Ishikawa (cell line): ENCODE data around the gene NOD2.

Experiments used
- CEBPB ChIP-seq: IDR thresholded peaks from 2 replicates; pipeline ENCODE4 v1.6.1; 2012
- CREB1 ChIP-seq: IDR thresholded peaks from 2 replicates; pipeline ENCODE4 v1.6.1; 2012; ENCODE audit warnings: low read depth
- EGR1 ChIP-seq: IDR thresholded peaks from 2 replicates; pipeline ENCODE4 v1.6.1; 2012
- EP300 ChIP-seq: IDR thresholded peaks from 2 replicates; pipeline ENCODE4 v1.6.1; 2012; ENCODE audit warnings: borderline replicate concordance
- FOXM1 ChIP-seq: IDR thresholded peaks from 2 replicates; pipeline ENCODE4 v1.6.1; 2012; ENCODE audit warnings: low read depth, borderline replicate concordance
- NFIC ChIP-seq: IDR thresholded peaks from 2 replicates; pipeline ENCODE4 v1.6.1; 2012
- RAD21 ChIP-seq: IDR thresholded peaks from 2 replicates; pipeline ENCODE4 v1.6.1; 2012; ENCODE audit warnings: low read depth
- TAF1 ChIP-seq: IDR thresholded peaks from 2 replicates; pipeline ENCODE4 v1.6.1; 2012; ENCODE audit warnings: low read depth, mild to moderate bottlenecking
- TCF12 ChIP-seq: IDR thresholded peaks from 2 replicates; pipeline ENCODE4 v1.6.1; 2012; ENCODE audit warnings: low read depth
- TEAD4 ChIP-seq: IDR thresholded peaks from 2 replicates; pipeline ENCODE4 v1.6.1; 2012
- YY1 ChIP-seq: IDR thresholded peaks from 2 replicates; pipeline ENCODE4 v1.6.1; 2012; ENCODE audit warnings: low read depth
- ZBTB7A ChIP-seq: IDR thresholded peaks from 2 replicates; pipeline ENCODE4 v1.6.1; 2012; ENCODE audit warnings: low read depth
- TF ChIP-seq, protein P1 (sequence below): IDR thresholded peaks from 2 replicates; pipeline ENCODE4 v1.6.1; 2012
- TF ChIP-seq, protein P2 (sequence below): IDR thresholded peaks from 2 replicates; pipeline ENCODE4 v1.6.1; 2012; ENCODE audit warnings: low read depth, mild to moderate bottlenecking
- TF ChIP-seq, protein P3 (sequence below): IDR thresholded peaks from 2 replicates; pipeline ENCODE4 v1.6.1; 2012

Gene NOD2

DNA sequence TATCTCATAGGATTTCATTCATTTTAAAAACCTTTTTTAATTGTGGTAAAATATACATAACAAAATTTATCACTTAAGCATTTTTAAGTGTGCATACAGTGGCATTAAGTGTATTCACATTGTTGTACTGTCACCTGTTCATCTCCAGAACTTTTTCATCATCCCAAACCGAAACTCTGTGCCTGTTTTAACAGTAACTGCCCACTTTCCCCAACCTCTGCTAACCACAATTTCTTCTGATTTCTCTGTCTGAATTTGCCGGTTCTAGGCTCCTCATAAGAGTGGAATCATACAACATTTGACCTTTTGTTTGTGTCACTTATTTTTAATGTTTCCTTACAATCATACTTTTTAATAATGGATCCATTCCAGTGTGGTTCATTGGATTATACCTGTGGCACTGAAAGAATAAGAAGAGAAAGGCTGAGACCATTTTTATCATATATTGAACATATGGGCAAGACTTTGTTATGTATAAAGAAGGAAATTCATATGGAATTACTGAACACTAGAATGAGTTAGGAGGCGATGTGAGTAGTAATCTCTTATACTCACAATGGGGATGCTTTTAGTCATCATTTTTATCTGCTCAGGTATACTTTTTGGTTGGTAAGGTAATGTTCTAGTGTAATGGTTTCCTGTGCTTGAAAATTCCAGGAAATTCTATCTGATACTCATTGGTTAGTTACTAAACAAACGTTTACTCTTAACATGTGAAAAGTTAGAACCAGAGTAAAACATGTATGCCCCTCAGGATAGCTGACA lies 59.2 kb downstream of the NOD2 start:
- TF ChIP-seq CREB1 (no peak), EGR1 (no peak), TCF12 (no peak), EP300 (no peak), NFIC (no peak), ZBTB7A (no peak), FOXM1 (no peak), TAF1 (no peak), YY1 (no peak), CEBPB (no peak), TEAD4 (no peak), RAD21 (no peak)
- TF ChIP-seq, protein P1, sequence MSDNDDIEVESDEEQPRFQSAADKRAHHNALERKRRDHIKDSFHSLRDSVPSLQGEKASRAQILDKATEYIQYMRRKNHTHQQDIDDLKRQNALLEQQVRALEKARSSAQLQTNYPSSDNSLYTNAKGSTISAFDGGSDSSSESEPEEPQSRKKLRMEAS, result no peak
- TF ChIP-seq, protein P2, sequence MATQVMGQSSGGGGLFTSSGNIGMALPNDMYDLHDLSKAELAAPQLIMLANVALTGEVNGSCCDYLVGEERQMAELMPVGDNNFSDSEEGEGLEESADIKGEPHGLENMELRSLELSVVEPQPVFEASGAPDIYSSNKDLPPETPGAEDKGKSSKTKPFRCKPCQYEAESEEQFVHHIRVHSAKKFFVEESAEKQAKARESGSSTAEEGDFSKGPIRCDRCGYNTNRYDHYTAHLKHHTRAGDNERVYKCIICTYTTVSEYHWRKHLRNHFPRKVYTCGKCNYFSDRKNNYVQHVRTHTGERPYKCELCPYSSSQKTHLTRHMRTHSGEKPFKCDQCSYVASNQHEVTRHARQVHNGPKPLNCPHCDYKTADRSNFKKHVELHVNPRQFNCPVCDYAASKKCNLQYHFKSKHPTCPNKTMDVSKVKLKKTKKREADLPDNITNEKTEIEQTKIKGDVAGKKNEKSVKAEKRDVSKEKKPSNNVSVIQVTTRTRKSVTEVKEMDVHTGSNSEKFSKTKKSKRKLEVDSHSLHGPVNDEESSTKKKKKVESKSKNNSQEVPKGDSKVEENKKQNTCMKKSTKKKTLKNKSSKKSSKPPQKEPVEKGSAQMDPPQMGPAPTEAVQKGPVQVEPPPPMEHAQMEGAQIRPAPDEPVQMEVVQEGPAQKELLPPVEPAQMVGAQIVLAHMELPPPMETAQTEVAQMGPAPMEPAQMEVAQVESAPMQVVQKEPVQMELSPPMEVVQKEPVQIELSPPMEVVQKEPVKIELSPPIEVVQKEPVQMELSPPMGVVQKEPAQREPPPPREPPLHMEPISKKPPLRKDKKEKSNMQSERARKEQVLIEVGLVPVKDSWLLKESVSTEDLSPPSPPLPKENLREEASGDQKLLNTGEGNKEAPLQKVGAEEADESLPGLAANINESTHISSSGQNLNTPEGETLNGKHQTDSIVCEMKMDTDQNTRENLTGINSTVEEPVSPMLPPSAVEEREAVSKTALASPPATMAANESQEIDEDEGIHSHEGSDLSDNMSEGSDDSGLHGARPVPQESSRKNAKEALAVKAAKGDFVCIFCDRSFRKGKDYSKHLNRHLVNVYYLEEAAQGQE, result no peak
- TF ChIP-seq, protein P3, sequence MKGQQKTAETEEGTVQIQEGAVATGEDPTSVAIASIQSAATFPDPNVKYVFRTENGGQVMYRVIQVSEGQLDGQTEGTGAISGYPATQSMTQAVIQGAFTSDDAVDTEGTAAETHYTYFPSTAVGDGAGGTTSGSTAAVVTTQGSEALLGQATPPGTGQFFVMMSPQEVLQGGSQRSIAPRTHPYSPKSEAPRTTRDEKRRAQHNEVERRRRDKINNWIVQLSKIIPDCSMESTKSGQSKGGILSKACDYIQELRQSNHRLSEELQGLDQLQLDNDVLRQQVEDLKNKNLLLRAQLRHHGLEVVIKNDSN, result no peak

DNA sequence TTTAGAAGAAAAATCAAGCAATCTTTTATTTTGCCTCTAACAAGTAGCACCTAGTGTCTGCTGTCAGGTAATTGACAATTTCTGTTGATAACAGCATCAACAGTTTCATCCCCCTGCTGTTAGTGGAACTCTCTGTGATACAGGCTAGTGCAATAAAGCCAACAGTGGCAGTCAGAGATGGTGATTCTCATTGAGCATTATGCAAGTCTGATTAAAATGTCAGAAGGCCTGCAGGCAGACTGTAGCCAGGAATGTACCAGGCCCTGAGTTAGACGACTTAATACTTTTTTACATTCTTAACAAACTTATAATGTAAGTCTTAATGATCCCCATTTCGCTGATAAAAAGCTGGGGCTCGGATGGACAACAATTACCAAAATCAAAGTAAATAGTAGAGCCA lies 63.1 kb downstream of the NOD2 start:
- TF ChIP-seq TEAD4, result no peak
- no peak for TF ChIP-seq NFIC
- TF ChIP-seq, protein P2, result no peak
- no peak for TF ChIP-seq EGR1
- no peak for TF ChIP-seq FOXM1
- TF ChIP-seq RAD21, result no peak
- TF ChIP-seq, protein P3, result no peak
- no peak for TF ChIP-seq ZBTB7A
- TF ChIP-seq TCF12, result no peak
- no peak for TF ChIP-seq YY1

DNA sequence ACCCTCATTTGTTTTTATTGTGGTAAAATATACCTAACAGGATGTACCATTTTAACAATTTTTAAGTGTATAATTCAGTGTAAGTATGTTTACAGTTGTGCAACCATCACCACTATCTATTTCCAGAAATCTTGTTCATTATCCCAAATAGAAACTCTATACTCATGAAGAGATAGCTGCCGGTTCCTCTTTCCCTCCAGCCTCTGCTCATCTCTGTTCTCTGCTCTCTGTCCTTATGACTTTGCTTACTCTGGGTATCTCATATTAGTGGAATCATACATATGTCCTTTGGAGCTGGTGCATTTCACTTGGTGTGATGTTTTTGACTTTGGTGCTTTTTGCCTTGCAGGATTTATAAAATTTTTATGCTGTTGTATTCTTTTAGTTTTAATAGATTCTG lies 67.9 kb downstream of the NOD2 start:
- TF ChIP-seq, protein P2, result no peak
- TF ChIP-seq TCF12 (no peak), YY1 (no peak), TEAD4 (no peak), CREB1 (no peak), TAF1 (no peak), EP300 (no peak), CEBPB (no peak), RAD21 (no peak), ZBTB7A (no peak), FOXM1 (no peak), NFIC (no peak), EGR1 (no peak)
- TF ChIP-seq, protein P1, result no peak
- TF ChIP-seq, protein P3, result no peak

DNA sequence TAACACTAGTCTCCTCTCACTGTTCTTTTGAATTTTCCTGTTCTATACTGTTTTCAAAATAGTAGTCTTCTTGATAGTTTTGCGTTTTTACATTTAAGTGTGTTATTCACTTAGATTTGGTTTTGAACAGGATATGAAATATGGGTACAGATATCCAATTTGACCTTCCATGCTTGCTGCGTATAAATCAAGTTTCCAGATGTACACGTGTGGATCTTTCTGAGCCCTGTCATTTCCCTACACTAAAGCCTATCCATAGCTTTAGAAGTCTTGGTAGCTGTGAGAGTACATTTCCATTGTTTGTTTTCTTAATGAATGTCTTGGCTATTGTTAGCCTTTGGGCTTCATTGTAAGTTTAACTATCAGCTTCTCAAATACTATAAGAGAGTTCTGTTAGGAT lies 68.8 kb downstream of the NOD2 start:
- TF ChIP-seq, protein P3, result no peak
- TF ChIP-seq EP300 (no peak), YY1 (no peak), FOXM1 (no peak), NFIC (no peak), TCF12 (no peak), ZBTB7A (no peak), TEAD4 (no peak), TAF1 (no peak), EGR1 (no peak), CEBPB (no peak), CREB1 (no peak), RAD21 (no peak)
- TF ChIP-seq, protein P1, result no peak
- TF ChIP-seq, protein P2, result no peak
